ENCODE results near the gene CACNA2D3.

CACNA2D3 gene

DNA sequence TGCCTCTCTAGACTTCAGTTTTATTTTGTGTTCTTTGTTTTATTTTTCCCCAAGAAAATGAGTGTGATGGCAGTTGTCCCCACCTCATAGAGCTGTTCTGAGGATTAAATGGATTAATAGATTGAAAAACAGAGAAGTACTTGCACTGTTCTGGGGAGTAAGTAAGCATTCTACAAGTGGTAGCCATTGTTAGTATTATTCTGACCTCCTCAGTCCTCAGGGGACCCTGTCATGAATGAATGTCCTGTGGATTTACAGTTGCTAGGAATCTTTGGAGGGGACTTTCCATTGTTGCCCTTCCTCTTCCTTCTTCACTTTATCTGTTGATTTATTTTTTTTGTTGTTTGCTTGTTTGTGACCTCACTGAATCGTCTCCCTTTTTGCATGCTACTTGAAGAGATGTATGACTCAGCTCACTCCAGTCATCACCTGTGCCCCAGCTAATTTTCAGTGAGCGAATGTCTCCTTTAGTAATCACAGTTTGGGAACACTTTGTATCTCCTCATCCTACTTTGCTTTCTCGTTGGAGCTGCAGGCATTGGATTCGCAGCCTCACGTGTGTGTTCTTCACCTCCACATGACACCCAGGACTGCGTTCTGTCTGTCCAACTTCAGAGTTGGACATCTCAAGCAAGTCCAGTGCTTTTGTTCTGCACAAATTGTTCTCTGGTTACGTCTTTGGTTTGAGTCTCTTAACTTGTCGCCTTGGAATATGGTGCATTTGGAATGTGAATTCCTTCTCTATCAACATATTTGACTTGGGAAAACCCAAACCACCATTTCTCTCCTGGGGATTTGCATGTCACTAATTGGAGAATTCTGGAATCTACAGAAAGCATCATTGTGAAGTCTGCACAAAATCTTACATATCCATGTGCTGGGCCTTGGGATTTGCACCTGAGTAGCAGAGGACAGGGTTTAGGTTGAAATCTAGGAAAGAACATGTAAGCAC is 751.0 kb downstream of the CACNA2D3 start:
- no peaks in the 10 kb centered on the region for H3K4me1 Mint-ChIP-seq (ENCODE audit: low read depth)
- intact Hi-C loops (cut with micrococcal nuclease) = no loop called here
- H3K4me3 Mint-ChIP-seq = no peak overlapping the region
- no peaks in the 10 kb centered on the region for H3K9me3 Mint-ChIP-seq
- H3K36me3 Mint-ChIP-seq (ENCODE audit: low read depth) = no peaks in the 10 kb centered on the region
- peaks cover 7% of the 10 kb centered on the region for H3K27me3 Mint-ChIP-seq
- no peak overlapping the region for H3K27ac Mint-ChIP-seq

DNA sequence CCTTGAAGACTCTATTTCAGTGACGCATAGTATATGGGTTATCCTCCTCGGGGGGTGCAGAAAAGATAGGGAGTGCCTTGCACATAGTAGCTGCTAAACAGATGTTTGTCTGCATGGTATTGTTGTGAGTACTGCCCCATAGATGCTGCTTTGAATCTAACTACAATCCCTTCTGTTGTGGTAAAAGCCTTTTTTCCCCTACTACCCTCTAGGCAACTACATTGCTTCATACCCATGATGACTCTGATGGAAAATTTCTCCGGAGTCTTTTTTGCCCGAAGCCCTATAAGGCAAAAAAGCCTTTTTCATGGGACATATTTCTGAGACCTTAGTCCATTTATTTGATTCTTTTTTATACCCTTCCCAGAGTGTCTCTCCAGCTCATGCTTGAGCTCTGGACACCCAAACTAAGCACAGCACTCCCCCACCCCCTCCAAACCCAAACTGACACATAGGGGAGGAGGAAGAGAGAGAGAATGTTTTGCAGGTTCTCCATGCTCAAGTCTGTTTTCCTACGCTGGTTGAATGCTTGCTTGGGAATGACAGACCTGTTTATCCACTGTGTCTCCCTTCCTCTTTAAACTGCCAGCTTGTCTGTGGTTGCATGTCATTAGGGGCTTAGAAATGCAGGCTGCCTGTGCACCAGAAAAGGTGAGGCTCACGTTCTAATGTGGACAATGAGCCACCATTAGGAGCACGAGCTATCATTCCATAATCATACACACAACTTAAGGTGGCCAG is 752.6 kb downstream of the CACNA2D3 start:
- Mint-ChIP-seq H3K36me3 (ENCODE audit: low read depth) (no peaks in the 10 kb centered on the region), H3K4me1 (ENCODE audit: low read depth) (no peaks in the 10 kb centered on the region), H3K27ac (no peak overlapping the region), H3K9me3 (no peaks in the 10 kb centered on the region), H3K27me3 (peaks cover 7% of the 10 kb centered on the region), H3K4me3 (no peak overlapping the region)
- intact Hi-C loops (cut with micrococcal nuclease) = no loop called here

DNA sequence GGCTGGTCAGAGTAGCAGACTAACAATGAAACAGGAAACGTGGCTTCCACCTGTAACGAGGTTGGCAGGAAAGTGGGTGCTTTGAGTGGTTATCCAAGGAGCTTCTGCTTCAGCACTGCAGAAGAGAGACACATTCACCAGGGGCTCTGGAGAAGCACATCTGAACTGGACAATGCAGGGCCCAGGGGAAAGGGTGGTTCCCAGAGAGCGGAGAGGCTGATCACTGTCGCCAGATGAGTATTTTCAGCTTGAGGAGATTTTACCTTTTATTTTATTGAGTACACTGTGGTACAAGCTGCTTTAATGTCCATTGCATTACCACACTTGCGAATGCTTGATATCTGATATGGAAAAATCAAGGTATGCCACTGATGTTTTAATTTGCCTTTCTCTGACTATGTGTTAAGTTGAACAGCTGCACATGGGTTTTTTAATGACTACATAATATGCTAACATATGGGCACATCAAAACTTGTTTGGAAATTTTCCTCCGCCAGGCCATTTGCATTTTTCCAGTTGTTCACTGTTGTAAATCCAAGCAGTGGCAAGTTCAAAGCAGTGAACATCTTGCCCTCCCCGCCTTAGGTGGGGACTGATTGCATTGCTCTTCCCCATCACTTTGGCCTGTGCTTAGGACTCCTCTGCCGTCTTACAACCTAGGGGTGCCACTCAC is 753.4 kb downstream of the CACNA2D3 start:
- no peaks in the 10 kb centered on the region for H3K36me3 Mint-ChIP-seq (ENCODE audit: low read depth)
- intact Hi-C loops (cut with micrococcal nuclease) = no loop called here
- H3K27me3 Mint-ChIP-seq = peaks cover 9% of the 10 kb centered on the region

DNA sequence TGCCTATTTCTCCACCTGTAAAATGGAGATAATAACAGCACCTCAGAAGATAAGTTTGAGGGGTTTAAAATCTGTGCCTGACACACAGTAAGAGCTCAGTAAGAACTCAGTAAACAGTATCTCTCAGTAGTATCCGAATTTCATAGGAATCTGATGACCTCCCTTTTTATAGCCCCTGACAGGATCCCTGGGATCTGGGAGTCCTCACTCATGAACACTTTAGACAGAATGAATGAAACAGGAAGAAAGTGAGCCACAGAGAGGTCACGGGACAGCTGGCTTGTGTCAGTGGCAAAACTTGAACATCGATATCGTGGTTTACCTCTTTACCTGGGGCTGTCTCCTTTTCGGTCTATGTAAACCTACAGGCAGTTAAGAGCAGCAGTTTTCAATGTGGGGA is 754.3 kb downstream of the CACNA2D3 start:
- no peaks in the 10 kb centered on the region for H3K36me3 Mint-ChIP-seq (ENCODE audit: low read depth)
- H3K27me3 Mint-ChIP-seq = peaks cover 9% of the 10 kb centered on the region
- no peak overlapping the region for H3K4me3 Mint-ChIP-seq
- H3K4me1 Mint-ChIP-seq (ENCODE audit: low read depth) = no peaks in the 10 kb centered on the region
- H3K9me3 Mint-ChIP-seq = no peaks in the 10 kb centered on the region
- H3K27ac Mint-ChIP-seq = no peak overlapping the region
- intact Hi-C loops (cut with micrococcal nuclease) = no loop called here

More for the DNA sequence above, 753.4 kb downstream of the CACNA2D3 start:
- H3K4me3 Mint-ChIP-seq = no peak overlapping the region
- H3K27ac Mint-ChIP-seq = no peak overlapping the region
- no peaks in the 10 kb centered on the region for H3K4me1 Mint-ChIP-seq (ENCODE audit: low read depth)
- H3K9me3 Mint-ChIP-seq = no peaks in the 10 kb centered on the region

DNA sequence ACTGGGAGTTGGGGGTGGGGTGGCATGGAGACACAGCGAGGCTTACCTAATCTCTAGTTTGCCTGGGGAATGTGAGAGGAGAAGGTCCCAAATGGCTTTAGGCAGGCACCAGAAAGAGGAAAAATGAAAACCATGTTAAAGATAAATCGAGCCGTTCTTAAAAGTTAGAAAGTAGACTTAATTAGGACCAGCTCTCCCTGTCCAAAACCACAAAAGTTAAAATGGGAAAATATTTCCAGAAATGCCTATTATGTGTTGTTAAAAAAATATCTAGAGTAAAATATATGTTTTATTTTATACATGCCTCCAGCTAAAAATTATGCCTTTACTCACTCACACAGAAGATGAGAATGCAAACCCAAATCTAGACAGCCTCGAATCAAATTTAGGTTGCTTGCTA is 755.4 kb downstream of the CACNA2D3 start:
- H3K36me3 Mint-ChIP-seq (ENCODE audit: low read depth) = no peaks in the 10 kb centered on the region

DNA sequence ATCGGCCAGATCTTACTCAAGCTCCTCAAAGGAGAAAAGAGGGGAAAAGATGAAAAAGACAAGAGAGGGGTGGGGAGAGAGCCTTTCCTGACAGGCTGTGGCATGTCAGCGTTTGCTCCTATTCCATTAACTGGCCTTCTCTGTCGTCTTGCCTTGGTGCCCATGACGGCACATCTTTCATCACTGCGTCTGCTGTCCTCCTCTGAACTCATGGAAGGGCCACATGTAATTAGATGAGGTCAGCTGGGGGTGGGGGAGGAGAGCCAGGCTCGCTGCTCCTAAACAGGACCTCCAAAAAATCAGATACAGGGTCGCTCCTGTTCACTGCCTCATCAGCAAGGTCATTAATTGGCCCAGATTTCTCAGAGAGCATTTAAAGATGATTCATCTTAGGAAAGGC is 755.8 kb downstream of the CACNA2D3 start:
- Mint-ChIP-seq H3K4me3 (no peak overlapping the region), H3K4me1 (ENCODE audit: low read depth) (no peaks in the 10 kb centered on the region), H3K27me3 (peaks cover 9% of the 10 kb centered on the region), H3K36me3 (ENCODE audit: low read depth) (no peaks in the 10 kb centered on the region), H3K27ac (no peak overlapping the region), H3K9me3 (no peaks in the 10 kb centered on the region)
- intact Hi-C loops (cut with micrococcal nuclease) = no loop called here

More for the DNA sequence above, 755.4 kb downstream of the CACNA2D3 start:
- no peak overlapping the region for H3K4me3 Mint-ChIP-seq
- intact Hi-C loops (cut with micrococcal nuclease) = no loop called here
- no peaks in the 10 kb centered on the region for H3K9me3 Mint-ChIP-seq
- no peaks in the 10 kb centered on the region for H3K4me1 Mint-ChIP-seq (ENCODE audit: low read depth)
- H3K27me3 Mint-ChIP-seq = peaks cover 9% of the 10 kb centered on the region
- H3K27ac Mint-ChIP-seq = no peak overlapping the region

DNA sequence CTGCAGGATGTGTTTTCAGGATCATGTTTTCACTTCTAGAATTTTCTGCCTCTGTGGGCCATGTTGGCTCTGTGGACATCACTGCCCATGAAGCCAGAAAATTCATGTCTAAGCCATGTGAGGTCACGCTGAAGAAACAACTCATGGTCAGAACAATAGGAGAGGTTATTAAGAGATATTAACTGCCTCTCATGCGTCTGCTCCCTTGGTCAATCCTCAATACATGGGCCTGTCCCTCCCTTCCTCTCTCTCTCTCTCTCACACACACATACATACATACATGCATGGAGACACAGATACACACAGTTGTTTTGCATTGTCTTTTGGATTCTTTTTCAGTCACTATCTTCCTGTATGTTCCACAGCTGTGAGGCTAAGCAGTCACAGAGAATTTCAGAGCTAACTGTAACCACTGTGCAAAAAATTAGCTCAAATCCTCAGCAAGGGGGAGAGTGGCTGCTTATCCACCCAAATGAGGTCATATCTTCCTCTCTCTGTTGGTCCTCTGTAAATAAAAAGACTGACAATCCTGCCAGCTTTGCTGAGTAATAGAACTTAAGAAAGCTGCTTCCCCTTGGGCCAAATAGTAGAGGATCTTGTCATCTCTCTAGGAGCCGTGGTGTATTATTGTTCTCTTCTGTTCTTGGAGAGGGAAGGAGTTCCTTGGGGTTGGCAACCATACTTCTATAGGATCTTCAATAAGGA is 759.9 kb downstream of the CACNA2D3 start:
- Mint-ChIP-seq H3K9me3 (no peaks in the 10 kb centered on the region), H3K27me3 (peaks cover 4% of the 10 kb centered on the region), H3K4me1 (ENCODE audit: low read depth) (no peaks in the 10 kb centered on the region), H3K27ac (no peak overlapping the region), H3K36me3 (ENCODE audit: low read depth) (no peaks in the 10 kb centered on the region), H3K4me3 (no peak overlapping the region)
- intact Hi-C loops (cut with micrococcal nuclease) = no loop called here

DNA sequence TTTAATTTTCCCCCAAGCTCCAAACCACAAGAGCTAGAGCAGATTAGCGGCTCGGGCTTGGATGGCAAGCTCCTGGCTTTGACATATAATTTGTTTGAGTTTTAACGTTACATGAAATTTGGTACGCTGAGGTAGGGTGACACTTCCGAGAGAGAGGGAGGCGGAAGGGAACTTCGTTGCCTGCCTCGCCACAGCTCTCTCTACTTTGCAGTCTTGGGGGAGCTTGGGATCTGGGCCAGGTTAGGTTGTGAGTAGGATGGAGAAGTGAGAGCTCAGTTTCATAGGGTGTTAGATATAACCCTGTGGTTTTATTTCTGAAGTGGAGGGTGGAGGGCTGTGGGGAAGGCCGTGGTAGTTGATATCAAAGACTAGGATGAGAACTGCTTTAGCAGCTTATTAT is 765.8 kb downstream of the CACNA2D3 start:
- no peaks in the 10 kb centered on the region for H3K4me1 Mint-ChIP-seq (ENCODE audit: low read depth)
- intact Hi-C loops (cut with micrococcal nuclease) = no loop called here
- H3K4me3 Mint-ChIP-seq = no peak overlapping the region
- H3K27me3 Mint-ChIP-seq = peaks cover 2% of the 10 kb centered on the region
- no peaks in the 10 kb centered on the region for H3K36me3 Mint-ChIP-seq (ENCODE audit: low read depth)
- no peaks in the 10 kb centered on the region for H3K9me3 Mint-ChIP-seq
- no peak overlapping the region for H3K27ac Mint-ChIP-seq

DNA sequence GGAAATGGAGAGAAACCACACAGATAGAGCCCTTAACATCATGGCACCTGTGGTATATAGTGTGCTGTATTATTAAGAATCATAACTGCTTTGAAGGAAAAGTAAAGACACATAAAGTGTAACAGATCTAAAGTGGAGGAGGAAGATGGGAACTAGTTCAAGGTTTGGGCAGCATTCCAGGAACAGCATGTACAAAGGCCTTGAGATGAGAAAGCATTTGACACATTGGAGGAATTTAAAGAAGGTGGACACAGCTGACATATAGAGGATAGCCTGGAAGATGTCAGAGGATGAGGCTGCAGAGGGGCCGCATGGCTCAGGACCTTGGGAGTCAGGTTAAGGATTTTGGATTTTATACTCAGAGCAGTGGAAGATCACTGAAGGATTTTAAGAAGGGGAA is 766.5 kb downstream of the CACNA2D3 start:
- no peaks in the 10 kb centered on the region for H3K36me3 Mint-ChIP-seq (ENCODE audit: low read depth)
- no peaks in the 10 kb centered on the region for H3K27me3 Mint-ChIP-seq
- H3K4me1 Mint-ChIP-seq (ENCODE audit: low read depth) = no peaks in the 10 kb centered on the region
- no peak overlapping the region for H3K4me3 Mint-ChIP-seq
- intact Hi-C loops (cut with micrococcal nuclease) = no loop called here
- no peaks in the 10 kb centered on the region for H3K9me3 Mint-ChIP-seq
- no peak overlapping the region for H3K27ac Mint-ChIP-seq

DNA sequence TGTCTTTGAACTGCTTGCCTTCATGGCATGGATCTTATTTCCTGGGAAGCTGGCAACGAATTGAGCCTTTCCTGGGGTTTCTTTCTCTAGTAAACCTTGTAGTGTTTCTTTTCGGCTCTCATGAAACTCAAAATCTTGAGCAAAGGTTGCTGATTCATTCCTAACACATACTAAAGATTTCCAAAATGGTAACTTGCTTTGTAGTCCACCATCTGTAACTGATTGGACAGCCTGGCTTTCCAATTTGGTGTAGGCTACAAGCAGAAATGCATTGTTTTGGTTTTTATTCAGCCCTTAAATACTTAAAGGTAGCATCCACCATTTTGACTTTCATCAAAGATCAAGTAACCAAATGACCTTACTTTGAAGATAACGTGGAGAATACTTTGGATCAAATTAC is 767.4 kb downstream of the CACNA2D3 start:
- no peaks in the 10 kb centered on the region for H3K9me3 Mint-ChIP-seq
- H3K27me3 Mint-ChIP-seq = no peaks in the 10 kb centered on the region
- no peak overlapping the region for H3K4me3 Mint-ChIP-seq
- no peak overlapping the region for H3K27ac Mint-ChIP-seq
- intact Hi-C loops (cut with micrococcal nuclease) = no loop called here
- no peaks in the 10 kb centered on the region for H3K4me1 Mint-ChIP-seq (ENCODE audit: low read depth)
- H3K36me3 Mint-ChIP-seq (ENCODE audit: low read depth) = no peaks in the 10 kb centered on the region

DNA sequence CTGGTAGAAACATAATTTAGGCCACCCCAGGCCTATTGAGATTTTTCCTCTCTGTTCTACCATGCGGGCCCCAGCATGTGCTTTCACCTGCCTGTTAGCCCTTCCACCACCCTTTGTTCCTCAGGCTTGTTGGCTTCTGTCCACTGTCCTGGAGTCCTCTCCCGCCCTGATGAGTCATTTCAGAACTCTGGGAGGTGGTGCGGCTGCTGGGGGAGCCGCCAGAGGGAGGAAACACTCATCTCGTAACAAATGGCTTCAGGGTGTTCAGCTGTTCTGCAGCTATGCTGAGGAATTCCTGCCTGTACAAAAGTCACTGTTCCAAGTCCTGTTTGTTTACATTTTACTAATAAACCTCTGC is 769.2 kb downstream of the CACNA2D3 start:
- intact Hi-C loops (cut with micrococcal nuclease) = no loop called here
- H3K27me3 Mint-ChIP-seq = no peaks in the 10 kb centered on the region

DNA sequence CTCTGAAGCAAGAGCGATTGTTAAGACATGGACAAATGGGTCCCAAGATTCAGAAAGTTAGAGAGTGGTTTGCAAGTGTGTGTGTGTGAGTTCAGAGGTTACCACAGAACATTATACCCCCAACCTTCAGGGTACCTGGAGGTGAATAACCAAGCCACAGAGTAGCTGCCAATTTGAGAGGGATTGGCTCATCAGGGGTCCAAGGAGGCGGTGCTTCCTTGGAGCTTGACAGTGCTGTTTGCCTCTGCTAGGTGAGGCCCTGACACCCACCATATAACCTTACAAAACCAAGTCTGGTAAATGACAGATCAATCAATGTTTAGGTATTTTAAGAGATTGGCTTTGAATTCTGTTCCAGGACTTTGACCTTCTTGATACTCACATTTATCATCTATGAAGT is 769.8 kb downstream of the CACNA2D3 start:
- Mint-ChIP-seq H3K36me3 (ENCODE audit: low read depth) (no peaks in the 10 kb centered on the region), H3K27ac (no peak overlapping the region), H3K27me3 (no peaks in the 10 kb centered on the region), H3K4me1 (ENCODE audit: low read depth) (no peaks in the 10 kb centered on the region), H3K9me3 (no peaks in the 10 kb centered on the region), H3K4me3 (no peak overlapping the region)
- intact Hi-C loops (cut with micrococcal nuclease) = no loop called here

More for the DNA sequence above, 769.2 kb downstream of the CACNA2D3 start:
- no peaks in the 10 kb centered on the region for H3K36me3 Mint-ChIP-seq (ENCODE audit: low read depth)
- no peaks in the 10 kb centered on the region for H3K9me3 Mint-ChIP-seq
- H3K4me3 Mint-ChIP-seq = no peak overlapping the region
- H3K4me1 Mint-ChIP-seq (ENCODE audit: low read depth) = no peaks in the 10 kb centered on the region
- no peak overlapping the region for H3K27ac Mint-ChIP-seq

DNA sequence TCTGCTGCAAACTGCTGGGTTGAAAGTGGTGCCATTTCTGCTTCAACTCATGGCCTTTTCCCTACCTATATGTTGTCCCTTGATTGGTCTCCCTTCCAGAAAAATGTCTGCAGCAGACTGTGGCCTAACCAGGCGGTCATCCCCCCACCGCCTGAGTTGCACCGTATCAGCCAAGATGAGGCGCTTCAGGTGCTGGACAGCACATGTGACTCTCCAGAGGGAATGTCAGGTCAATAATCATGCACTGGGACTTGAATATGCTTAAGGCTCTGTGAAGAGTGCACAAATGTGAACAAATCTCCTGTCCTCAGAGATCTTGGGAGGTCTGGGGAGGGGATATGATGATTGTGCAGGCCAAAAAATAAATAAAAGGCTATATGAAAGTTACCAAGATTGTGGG is 773.3 kb downstream of the CACNA2D3 start:
- Mint-ChIP-seq H3K27ac (no peak overlapping the region), H3K27me3 (peaks cover 1% of the 10 kb centered on the region), H3K9me3 (no peaks in the 10 kb centered on the region), H3K36me3 (ENCODE audit: low read depth) (no peaks in the 10 kb centered on the region), H3K4me1 (ENCODE audit: low read depth) (no peaks in the 10 kb centered on the region), H3K4me3 (no peak overlapping the region)
- intact Hi-C loops (cut with micrococcal nuclease) = no loop called here

Data from dendritic cell treated with granulocyte-macrophage colony-stimulating factor and Interleukin-4, amounts not matched to agents 40 ng/mL and 50 ng/mL, for 4 days (primary cell).